Smooth muscle cell (in vitro differentiated cells): ENCODE results near the gene SEMA4B. TPM values are rescaled to one million over a fixed set of nuclear protein-coding genes. Genes with fewer than 3 reads are reported as not detected.

ENCODE experiments used
- DNase-seq: peaks from one replicate; lab custom pipeline; 2025; ENCODE audit not compliant: unreplicated experiment; lab: John Stamatoyannopoulos, UW
- H2AFZ ChIP-seq: fragments of 200-600 bp; sonication (generic); 2 replicates; pipeline ENCODE4 v1.6.0; 2016; ENCODE audit warnings: antibody characterized with exemption, low read depth, mild to moderate bottlenecking
- H3F3A ChIP-seq: fragments of 200-600 bp; sonication (generic); 2 replicates; pipeline ENCODE4 v1.6.0; 2017; ENCODE audit warnings: antibody characterized with exemption, low read depth
- H3K27ac ChIP-seq: fragments of 200-600 bp; sonication (generic); 2 replicates; pipeline ENCODE4 v1.5.1; 2016; ENCODE audit warnings: low read depth, mild to moderate bottlenecking
- H3K27me3 ChIP-seq: fragments of 200-600 bp; sonication (generic); 2 replicates; pipeline ENCODE4 v1.6.1; 2016; ENCODE audit warnings: low read depth, mild to moderate bottlenecking
- H3K36me3 ChIP-seq: fragments of 200-600 bp; sonication (generic); 2 replicates; pipeline ENCODE4 v1.5.1; 2016; ENCODE audit warnings: low read depth
- H3K4me1 ChIP-seq: fragments of 200-600 bp; sonication (generic); 2 replicates; pipeline ENCODE4 v1.5.1; 2016; ENCODE audit warnings: low read depth
- H3K4me2 ChIP-seq: fragments of 200-600 bp; sonication (generic); 2 replicates; pipeline ENCODE4 v1.6.0; 2016; ENCODE audit warnings: mild to moderate bottlenecking
- H3K4me3 ChIP-seq: fragments of 200-600 bp; sonication (generic); 2 replicates; pipeline ENCODE4 v1.5.1; 2016; ENCODE audit warnings: mild to moderate bottlenecking
- H3K79me2 ChIP-seq: fragments of 200-600 bp; sonication (generic); 2 replicates; pipeline ENCODE4 v1.6.0; 2016; ENCODE audit warnings: low read depth, mild to moderate bottlenecking
- H3K9ac ChIP-seq: fragments of 200-600 bp; sonication (generic); 2 replicates; pipeline ENCODE4 v1.6.0; 2016; ENCODE audit warnings: low read depth
- H3K9me3 ChIP-seq: fragments of 200-600 bp; sonication (generic); replicated peaks from 2 replicates; pipeline ENCODE4 v1.5.1; 2016; ENCODE audit warnings: low read depth
- H4K20me1 ChIP-seq: fragments of 200-600 bp; sonication (generic); 2 replicates; pipeline ENCODE4 v1.6.0; 2016; ENCODE audit warnings: low read depth
- CTCF ChIP-seq: fragments of 200-600 bp; sonication (generic); IDR thresholded peaks from 2 replicates; pipeline ENCODE4 v1.5.1; 2017; ENCODE audit warnings: borderline replicate concordance, mild to moderate bottlenecking, antibody characterized with exemption; ENCODE audit not compliant: insufficient read depth, poor library complexity, severe bottlenecking
- WGBS: methylation state at CpG from one replicate; pipeline ENCODE4 v1.1.7; 2016; ENCODE audit warnings: low lambda C conversion rate; 5-methylcytosine and 5-hydroxymethylcytosine counted together
- polyA plus RNA-seq: library from polyadenylated mRNA; unstranded; fragments of >200 nt; fragmentation: Nextera tagmentation; extraction: Ambion mirVana; gene quantifications from 2 replicates; pipeline ENCODE4 v1.2.1, GENCODE V29; 2016
- total RNA-seq: library from RNA; depleted of rRNA; stranded (reverse); fragments of >200 nt; gene quantifications from 2 replicates; pipeline ENCODE4 v1.2.3, GENCODE V29; 2014

The SEMA4B gene
- total and polyA plus RNA-seq, 2 experiments from 2014 or later: 29.6 to 51.4 TPM

GRCh38 chr15:90191794-90192509 lies 9.2 kb upstream of the SEMA4B start:
- no peaks in the 10 kb centered on the region for H3K36me3 ChIP-seq
- H3K9me3 ChIP-seq: no peaks in the 10 kb centered on the region
- no peak overlapping the region for H3K27ac ChIP-seq
- no peak overlapping the region for H2AFZ ChIP-seq
- H3F3A ChIP-seq: no peaks in the 10 kb centered on the region
- H3K27me3 ChIP-seq: no peaks in the 10 kb centered on the region
- no peak for DNase-seq
- H3K4me3 ChIP-seq: no peak overlapping the region
- no peak overlapping the region for H3K4me2 ChIP-seq
- no peak for TF ChIP-seq CTCF
- H3K79me2 ChIP-seq: peaks cover 5% of the 10 kb centered on the region
- 76% methylated on average over 7 of the region's 7 CpGs for WGBS
- H3K4me1 ChIP-seq: no peaks in the 10 kb centered on the region
- no peak overlapping the region for H3K9ac ChIP-seq
- no peaks in the 10 kb centered on the region for H4K20me1 ChIP-seq

GRCh38 chr15:90192961-90193786 lies 8.0 kb upstream of the SEMA4B start:
- Histone ChIP-seq H3K4me2 (no peak overlapping the region), H2AFZ (no peak overlapping the region), H4K20me1 (no peaks in the 10 kb centered on the region), H3K9me3 (no peaks in the 10 kb centered on the region), H3K27me3 (no peaks in the 10 kb centered on the region), H3K9ac (no peak overlapping the region), H3K4me3 (no peak overlapping the region), H3K79me2 (peaks cover 5% of the 10 kb centered on the region), H3K4me1 (no peaks in the 10 kb centered on the region), H3F3A (no peaks in the 10 kb centered on the region), H3K36me3 (no peaks in the 10 kb centered on the region), H3K27ac (no peak overlapping the region)
- no peak for DNase-seq
- TF ChIP-seq CTCF: no peak
- 89% methylated on average over 16 of the region's 16 CpGs for WGBS

GRCh38 chr15:90194655-90195054 lies 6.5 kb upstream of the SEMA4B start:
- no peaks in the 10 kb centered on the region for H3K9me3 ChIP-seq
- H3K4me3 ChIP-seq: no peak overlapping the region
- H3K79me2 ChIP-seq: peaks cover 5% of the 10 kb centered on the region
- H3K27ac ChIP-seq: no peak overlapping the region
- no peak for DNase-seq
- 94% methylated on average over 2 of the region's 2 CpGs for WGBS
- H3K27me3 ChIP-seq: no peaks in the 10 kb centered on the region
- TF ChIP-seq CTCF: no peak
- no peaks in the 10 kb centered on the region for H3K4me1 ChIP-seq
- H3K9ac ChIP-seq: no peak overlapping the region
- no peaks in the 10 kb centered on the region for H3F3A ChIP-seq
- no peak overlapping the region for H3K4me2 ChIP-seq
- no peak overlapping the region for H2AFZ ChIP-seq
- no peaks in the 10 kb centered on the region for H4K20me1 ChIP-seq
- H3K36me3 ChIP-seq: no peaks in the 10 kb centered on the region
